NCI-H446 (cell line): ENCODE measurements around the gene PERM1.
A peak's percentile ranks its signal among the peaks of the same experiment; 100 is the strongest.
"Not testable (repeated sequence)": the region's sequence is repeated elsewhere in the genome, so short reads cannot be mapped to it uniquely, and the experiment has no call there.

Source experiments
- DNase-seq, 2 experiments: peaks; one replicate each; lab custom pipeline; 2025; lab: John Stamatoyannopoulos, UW

Gene PERM1

DNA sequence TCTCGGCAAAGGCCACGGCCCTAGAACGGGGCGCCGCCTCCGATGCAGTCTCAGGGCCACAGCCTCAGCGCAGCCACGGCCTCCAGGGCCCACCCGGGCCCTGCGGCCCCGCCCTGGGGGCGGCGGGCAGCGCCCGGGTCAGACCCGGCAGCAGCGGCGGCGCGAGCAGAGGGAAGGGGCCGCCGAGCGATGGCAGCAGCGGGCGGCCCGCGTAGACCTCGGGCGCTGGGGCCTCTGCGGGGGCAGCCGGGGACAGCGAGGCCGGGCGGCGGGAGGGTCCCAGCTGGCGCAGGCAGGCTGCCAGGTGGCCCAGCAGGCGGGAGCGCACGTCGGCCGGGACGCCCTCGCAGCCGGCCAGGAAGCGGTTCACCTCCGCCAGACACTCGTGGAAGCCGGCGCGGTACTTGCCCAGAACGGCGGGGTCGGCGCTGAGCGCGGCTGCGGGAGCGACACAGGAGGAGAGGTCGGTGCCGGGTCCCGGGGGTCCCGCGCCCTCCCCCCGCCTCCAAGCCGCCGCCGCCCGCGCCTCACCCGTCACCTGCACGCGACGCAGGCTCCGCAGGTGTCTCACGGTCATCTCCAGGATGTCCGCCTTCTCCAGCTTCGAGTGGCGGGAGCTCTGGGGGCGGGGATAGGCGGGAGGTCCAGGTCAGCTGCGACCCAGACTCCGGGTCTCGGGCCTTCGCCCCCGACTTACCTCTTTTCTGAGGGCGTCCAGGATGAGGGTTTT lies 17.3 kb upstream of the PERM1 start:
- DNase-seq: peak in 1 of 2 experiments; percentile 66

DNA sequence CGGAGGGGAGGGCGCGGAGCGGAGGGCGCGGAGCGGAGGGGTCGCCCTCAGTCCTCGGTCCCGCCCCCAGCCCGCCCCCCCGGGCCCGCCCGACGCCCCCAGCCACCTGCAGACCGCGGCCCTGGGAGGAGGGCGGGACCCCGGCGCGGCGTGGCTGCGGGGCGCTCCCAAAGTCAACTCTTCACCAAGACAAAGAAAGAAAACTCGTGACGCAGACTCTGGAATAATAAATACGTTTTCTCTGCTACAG lies 16.8 kb upstream of the PERM1 start:
- DNase-seq: no peak

DNA sequence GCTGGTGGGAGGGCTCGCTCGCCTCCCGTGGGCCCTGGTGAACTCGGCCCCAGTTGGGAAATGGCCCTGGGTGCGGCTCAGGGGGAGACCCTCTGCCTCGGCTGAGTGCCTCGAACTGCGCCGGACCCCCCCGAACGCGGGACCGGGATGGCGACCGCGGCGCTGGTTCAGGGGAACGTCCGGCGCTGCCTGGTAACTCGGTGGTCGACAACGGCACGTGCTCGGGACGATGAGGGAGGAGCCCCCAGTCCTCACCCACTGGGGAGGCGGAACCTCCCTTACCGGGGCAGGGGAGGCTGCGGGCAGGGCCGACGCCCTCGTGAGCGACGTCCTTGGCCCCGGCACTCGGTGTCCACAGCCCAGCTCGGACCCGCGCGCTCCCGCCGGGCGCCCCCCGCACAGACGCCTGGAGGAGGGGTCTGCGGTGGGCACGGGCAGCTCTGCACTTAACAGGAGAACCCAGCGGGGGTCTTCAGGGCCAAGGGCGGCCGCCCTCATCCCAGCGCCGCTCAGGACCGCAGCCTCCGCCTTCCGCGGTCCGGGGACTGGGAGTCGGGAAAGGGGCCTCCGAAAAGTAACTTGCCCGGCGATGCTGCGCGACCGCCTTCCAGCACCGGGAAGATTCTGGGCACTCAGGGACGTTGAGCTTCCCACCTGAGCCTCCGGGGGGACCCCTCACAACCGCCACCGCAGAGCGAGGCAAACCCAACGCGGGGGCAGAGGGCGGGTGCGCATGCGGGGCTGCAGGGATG lies 16.3 kb upstream of the PERM1 start:
- no peak for DNase-seq

DNA sequence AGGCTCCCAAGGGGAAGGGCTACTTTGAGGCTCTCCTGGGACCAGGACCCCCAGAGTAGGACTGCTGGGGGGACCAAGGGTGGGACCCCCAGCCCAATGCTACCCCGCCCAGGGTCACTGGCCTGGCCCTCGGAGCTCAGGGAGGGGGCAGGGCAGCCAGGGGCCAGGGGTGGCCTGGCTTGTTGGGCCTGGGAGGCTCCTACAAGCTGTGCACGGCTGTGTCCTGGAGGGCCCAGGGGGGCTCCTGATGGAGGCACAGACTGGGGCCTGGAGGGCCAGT lies 15.8 kb upstream of the PERM1 start:
- DNase-seq: no peak

DNA sequence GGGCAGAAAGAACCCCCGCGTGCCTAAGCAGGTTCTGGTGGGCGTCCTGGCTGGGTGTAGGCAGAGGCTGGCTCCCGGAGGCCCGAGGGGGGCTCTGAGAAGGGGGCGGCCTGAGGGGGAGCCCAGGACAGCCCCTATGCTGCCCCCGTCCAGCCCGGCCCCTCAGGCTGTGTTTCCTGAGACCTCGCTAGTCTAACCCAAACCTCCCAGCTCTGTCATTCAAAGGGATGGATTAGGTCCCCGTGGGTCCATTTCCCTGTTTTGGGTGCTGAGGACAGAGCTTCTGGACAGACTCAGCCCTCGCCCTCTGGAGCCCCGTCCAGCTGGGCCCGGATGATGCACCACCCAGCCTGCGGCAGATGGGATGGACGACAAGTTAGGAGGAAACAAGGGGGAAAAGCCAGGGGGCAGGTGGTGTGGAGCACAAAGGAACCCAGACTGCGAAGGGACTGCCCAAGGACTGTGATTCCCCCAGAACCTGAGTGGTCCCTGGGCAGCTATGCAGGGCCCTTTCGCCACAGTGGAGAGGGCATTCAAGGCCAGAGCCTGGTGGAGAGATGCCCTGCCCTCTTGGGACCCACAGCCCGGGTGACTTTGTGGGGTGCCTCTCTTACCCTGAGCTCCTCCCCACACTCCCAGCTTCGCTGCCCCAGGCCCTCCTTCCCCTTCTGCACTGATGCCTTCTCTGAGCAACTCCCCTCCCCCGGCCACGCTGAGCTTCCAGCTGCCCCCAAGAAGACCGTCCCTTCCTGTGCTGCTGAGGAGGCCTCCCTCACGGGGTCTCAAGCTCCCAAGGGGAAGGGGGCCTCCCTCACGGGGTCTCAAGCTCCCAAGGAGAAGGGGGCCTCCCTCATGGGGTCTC lies 15.2 kb upstream of the PERM1 start:
- no peak for DNase-seq

DNA sequence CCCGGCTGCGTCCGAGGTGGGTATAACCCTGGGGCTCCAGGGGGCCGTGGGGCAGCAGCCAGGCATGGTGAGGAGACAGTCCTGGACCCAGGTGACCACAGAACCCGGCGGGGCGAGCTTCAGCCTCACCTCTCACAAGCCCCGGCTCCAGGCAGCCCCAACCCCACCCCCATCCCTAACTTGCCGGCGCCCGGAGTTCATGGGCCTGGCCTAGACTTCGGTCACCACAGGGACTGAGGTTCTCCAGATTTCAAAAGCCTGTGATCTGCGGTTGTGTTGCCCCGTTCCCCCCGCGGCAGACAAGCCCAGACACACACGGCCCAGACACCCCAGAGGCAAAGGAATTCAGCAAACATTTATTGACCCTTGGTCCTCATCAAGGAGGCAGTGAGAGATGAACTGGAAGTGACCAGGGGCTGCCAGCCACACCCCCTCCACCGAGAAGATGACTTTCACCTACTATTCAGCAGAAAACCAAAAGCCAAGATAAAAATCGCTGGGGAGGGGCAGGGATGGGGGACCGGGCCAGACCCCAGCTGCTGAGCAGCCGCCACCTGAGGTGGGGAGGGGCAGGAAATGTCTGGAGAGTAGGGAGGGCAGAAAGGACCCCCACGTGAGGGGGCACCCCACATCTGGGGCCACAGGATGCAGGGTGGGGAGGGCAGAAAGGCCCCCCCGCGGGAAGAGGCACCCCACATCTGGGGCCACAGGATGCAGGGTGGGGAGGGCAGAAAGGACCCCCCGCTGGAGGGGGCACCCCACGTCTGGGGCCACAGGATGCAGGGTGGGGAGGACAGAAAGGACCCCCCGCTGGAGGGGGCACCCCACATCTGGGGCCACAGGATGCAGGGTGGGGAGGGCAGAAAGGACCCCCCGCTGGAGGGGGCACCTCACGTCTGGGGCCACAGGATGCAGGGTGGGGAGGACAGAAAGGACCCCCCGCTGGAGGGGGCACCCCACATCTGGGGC lies 14.1 kb upstream of the PERM1 start:
- DNase-seq: no peak

- DNase-seq: not testable (repeated sequence)
These were observed 12.7 kb upstream of the PERM1 start for GRCh38 chr1:994546-994945.

DNA sequence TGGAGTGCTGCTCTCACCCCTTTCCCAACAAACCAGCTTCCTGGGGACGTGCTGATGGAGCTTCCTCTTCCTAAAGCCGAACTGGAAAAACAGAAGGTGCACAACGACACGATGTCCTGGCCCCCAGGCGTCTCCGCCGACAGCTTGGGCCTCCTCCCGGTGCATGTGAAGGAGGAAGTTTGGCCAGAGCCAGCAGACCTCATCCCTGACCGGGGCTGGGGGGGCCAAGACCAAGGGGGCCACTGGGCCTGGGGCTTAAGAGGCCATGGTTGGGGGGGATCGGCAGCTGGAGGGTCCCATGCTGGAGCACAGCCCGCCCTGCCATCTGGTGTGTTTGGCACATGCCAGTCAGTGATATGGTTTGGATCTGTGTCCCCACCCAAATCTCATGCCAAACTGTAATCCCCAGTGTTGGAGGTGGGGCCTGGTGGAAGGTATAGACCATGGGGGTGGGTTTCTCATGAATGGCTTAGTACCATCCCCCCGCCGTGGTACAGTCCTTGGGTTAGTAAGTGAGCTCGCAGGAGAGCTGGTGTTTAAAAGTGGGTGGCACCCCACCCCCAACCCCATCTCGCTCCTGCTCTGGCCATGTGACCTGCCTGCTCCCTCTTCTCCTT lies 11.6 kb upstream of the PERM1 start:
- DNase-seq: no peak

DNA sequence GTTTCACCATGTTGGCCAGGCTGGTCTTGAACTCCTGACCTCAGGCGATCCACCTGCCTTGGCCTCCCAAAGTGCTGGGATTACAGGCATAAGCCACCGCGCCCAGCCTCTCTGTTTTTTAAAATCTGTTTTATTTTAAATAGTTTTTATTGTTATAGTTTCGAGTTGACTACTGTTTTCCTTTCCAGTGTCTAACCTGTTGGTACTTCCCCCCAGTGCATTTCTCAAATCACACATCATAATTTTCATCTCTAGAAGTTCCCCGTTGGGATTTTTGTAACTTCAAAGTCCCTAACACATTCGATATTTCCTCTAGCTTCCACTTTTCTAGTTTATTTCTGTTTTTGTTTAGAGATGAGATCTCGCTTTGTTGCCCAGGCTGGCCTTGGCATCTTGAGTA lies 10.5 kb upstream of the PERM1 start:
- no peak for DNase-seq

- DNase-seq: no peak
These were observed 10.0 kb upstream of the PERM1 start for GRCh38 chr1:991895-992294.

- DNase-seq: not testable (repeated sequence)
These were observed 9.4 kb upstream of the PERM1 start for GRCh38 chr1:991275-991674.

DNA sequence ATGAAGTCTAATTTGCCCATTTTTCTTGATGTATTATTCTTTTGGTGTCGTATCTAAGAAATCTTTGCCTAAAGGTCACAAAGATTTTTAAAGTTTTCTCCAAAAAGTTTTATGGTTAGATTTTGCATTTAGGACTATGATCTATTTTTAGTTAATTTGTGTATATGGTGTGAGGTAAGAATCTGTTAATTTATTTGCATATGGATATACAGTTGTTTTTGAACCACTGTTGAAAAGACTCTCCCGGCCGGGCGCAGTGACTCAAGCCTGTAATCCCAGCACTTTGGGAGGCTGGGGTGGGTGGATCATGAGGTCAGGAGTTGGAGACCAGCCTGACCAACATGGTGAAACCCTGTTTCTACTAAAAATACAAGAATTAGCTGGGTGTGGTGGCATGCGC lies 6.2 kb upstream of the PERM1 start:
- DNase-seq: not testable (repeated sequence)

- DNase-seq: no peak
These were observed 3.2 kb upstream of the PERM1 start for GRCh38 chr1:985126-985525.

GRCh38 chr1:984476-984814 lies 2.6 kb upstream of the PERM1 start:
- DNase-seq: no peak

DNA sequence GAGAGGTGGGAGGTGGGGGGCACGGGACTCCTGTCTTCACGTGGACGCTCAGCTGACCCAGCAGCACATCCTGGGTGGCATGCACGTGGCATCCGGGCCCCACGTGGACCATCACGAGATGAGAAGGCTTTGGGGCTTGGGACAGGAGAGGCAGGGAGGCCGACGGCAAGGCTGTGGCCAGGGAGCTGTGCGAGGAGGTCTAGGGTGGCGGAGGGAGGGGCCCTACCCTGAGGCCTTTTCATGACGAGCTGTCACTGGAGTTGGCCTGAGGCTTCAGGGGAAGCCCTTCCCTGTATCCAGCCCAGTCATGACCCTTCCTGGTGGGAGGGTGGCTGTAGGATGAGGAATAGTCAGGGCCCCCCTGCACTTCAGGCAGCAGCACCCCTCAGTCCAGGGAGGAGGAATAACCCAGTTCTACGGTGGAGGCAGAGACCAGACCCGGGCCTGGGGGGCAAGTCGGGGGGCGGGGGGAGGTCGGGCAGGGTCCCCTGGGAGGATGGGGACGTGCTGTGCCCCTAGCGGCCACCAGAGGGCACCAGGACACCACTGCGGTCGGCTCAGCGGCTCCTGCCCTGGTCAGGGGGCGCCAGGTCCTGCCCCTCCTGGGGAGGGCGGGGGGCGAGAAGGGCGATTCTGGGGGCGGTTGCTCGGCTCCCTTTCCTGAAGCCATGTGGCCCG lies 2.0 kb upstream of the PERM1 start:
- no peak for DNase-seq

DNA sequence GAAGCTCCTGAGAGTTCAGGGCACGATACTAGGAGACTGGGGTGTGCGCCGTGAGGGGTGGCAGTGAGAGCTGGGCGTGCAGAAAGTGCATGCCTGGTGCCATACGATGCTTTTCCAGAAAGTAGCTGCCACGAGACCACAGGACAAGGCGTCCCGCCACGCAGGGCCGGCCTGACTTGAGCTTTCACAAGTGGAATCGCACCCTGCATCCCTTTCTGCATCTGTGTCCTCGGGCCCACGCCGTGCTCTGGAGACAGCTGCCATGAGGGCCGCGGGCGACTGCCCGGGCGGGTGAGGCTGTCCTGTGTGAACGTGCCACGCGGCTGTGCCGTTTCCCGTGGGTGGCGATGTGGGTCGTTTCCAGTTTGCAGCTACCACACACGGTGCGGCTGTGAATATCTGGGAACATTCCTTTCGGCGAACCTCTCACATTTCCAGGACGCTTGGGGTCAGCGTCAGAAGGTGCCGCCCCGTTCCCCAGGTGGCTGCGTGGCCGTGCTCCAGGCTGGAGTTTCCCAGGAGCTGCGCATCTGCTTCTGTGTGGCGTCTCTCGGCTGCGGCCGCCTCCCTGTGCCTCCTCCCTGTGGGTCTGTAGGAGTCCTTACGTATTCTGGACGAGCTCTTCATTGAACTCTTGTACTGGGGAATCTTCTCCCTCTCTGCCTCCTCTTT lies 1.0 kb upstream of the PERM1 start:
- no peak for DNase-seq

GRCh38 chr1:981491-981954 lies 370 bp downstream of the PERM1 start:
- DNase-seq: no peak

- no peak for DNase-seq
These were observed 1.1 kb downstream of the PERM1 start for GRCh38 chr1:980602-981395.

DNA sequence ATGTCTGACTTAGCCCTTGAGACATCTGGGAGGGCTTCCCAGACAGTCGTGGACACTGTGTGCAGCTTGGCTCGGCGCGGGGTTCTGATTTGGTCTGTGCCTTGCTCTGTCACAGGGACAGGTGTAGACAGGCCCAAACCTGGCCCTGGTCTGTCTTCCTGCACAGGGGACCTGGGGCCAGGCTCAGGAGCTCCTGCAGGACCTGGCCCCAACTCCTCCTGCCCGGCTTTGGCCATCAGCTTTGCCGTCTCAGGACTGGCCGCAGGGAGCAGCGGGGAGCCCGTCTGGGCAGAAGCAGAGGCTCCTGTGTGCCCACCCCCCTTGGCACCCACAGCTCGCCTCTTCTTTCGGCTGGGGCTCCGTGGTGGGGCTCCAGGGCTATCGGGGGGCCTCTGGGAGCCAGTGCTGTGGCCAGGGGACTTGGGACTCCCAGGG lies 1.7 kb downstream of the PERM1 start:
- no peak for DNase-seq

GRCh38 chr1:979744-980072 lies 2.2 kb downstream of the PERM1 start:
- DNase-seq: no peak
